ENCODE results near the gene WBP1. TPM values are rescaled to one million over a fixed set of nuclear protein-coding genes. Genes with fewer than 3 reads are reported as not detected.
A peak's percentile ranks its signal among the peaks of the same experiment; 100 is the strongest.

The WBP1 gene
- total and polyA plus RNA-seq, 10 of the 15 experiments (the other 5 are each of a cell fraction or from before 2014, with no cell fraction given), result 4.2 to 76.8 (median 43.8) TPM

GRCh38 chr2:74454654-74455511 lies 3.4 kb upstream of the WBP1 start, which contains the start of gene INO80B (continued):
- TF ChIP-seq CHD2 (IDR thresholded peaks at IDR 0.05; ENCODE audit: borderline replicate concordance, low read depth, low read length) (peak; percentile 86), ATF2 (IDR thresholded peaks at IDR 0.05; ENCODE audit: low read length) (no peak; the same call in 1 of the 2 replicates), MTA3 (IDR thresholded peaks at IDR 0.05; ENCODE audit: borderline replicate concordance, low read length) (no peak), RELA (IDR thresholded peaks at IDR 0.05; ENCODE audit: borderline replicate concordance, partially characterized antibody) (peak; percentile 97), PML (IDR thresholded peaks at IDR 0.05; ENCODE audit: low read length) (peak; percentile 75; the same call in 1 of the 2 replicates), NR2F1 (conservative IDR thresholded peaks at IDR 0.05) (peak; percentile 39; the same call in 1 of the 2 replicates), BRCA1 (IDR thresholded peaks at IDR 0.05; ENCODE audit: low read depth, low read length) (no peak), NR2C1 (IDR thresholded peaks at IDR 0.05) (peak; percentile 98), ZBED1 (IDR thresholded peaks at IDR 0.05; ENCODE audit: borderline replicate concordance) (peak; percentile 40; the same call in 1 of the 2 replicates), NRF1 (conservative IDR thresholded peaks at IDR 0.05; ENCODE audit: low read depth, low read length) (no peak), SMC3 (IDR thresholded peaks at IDR 0.05; ENCODE audit: borderline replicate concordance, low read length) (no peak), CHD1 (IDR thresholded peaks at IDR 0.05; ENCODE audit: low read depth, low read length) (no peak), EED (IDR thresholded peaks at IDR 0.05; ENCODE audit: low read depth) (0 out of 2 replicates have a peak, but pooled peaks have one; percentile 30), CREB1 (IDR thresholded peaks at IDR 0.05; ENCODE audit: low read depth) (peak; percentile 81), KLF5 (IDR thresholded peaks at IDR 0.05; ENCODE audit: partially characterized antibody) (peak; percentile 93), ZNF207 (IDR thresholded peaks at IDR 0.05; ENCODE audit: borderline replicate concordance) (peak; percentile 100), RBBP5 (conservative IDR thresholded peaks at IDR 0.05) (no peak)
- TF ChIP-seq, protein P1, sequence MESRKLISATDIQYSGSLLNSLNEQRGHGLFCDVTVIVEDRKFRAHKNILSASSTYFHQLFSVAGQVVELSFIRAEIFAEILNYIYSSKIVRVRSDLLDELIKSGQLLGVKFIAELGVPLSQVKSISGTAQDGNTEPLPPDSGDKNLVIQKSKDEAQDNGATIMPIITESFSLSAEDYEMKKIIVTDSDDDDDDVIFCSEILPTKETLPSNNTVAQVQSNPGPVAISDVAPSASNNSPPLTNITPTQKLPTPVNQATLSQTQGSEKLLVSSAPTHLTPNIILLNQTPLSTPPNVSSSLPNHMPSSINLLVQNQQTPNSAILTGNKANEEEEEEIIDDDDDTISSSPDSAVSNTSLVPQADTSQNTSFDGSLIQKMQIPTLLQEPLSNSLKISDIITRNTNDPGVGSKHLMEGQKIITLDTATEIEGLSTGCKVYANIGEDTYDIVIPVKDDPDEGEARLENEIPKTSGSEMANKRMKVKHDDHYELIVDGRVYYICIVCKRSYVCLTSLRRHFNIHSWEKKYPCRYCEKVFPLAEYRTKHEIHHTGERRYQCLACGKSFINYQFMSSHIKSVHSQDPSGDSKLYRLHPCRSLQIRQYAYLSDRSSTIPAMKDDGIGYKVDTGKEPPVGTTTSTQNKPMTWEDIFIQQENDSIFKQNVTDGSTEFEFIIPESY (IDR thresholded peaks at IDR 0.05), result 0 out of 2 replicates have a peak, but pooled peaks have one; percentile 10
- TF ChIP-seq, protein P2, sequence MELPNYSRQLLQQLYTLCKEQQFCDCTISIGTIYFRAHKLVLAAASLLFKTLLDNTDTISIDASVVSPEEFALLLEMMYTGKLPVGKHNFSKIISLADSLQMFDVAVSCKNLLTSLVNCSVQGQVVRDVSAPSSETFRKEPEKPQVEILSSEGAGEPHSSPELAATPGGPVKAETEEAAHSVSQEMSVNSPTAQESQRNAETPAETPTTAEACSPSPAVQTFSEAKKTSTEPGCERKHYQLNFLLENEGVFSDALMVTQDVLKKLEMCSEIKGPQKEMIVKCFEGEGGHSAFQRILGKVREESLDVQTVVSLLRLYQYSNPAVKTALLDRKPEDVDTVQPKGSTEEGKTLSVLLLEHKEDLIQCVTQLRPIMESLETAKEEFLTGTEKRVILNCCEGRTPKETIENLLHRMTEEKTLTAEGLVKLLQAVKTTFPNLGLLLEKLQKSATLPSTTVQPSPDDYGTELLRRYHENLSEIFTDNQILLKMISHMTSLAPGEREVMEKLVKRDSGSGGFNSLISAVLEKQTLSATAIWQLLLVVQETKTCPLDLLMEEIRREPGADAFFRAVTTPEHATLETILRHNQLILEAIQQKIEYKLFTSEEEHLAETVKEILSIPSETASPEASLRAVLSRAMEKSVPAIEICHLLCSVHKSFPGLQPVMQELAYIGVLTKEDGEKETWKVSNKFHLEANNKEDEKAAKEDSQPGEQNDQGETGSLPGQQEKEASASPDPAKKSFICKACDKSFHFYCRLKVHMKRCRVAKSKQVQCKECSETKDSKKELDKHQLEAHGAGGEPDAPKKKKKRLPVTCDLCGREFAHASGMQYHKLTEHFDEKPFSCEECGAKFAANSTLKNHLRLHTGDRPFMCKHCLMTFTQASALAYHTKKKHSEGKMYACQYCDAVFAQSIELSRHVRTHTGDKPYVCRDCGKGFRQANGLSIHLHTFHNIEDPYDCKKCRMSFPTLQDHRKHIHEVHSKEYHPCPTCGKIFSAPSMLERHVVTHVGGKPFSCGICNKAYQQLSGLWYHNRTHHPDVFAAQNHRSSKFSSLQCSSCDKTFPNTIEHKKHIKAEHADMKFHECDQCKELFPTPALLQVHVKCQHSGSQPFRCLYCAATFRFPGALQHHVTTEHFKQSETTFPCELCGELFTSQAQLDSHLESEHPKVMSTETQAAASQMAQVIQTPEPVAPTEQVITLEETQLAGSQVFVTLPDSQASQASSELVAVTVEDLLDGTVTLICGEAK (IDR thresholded peaks at IDR 0.05; ENCODE audit: borderline replicate concordance), result peak; percentile 100
- TF ChIP-seq, protein P3, sequence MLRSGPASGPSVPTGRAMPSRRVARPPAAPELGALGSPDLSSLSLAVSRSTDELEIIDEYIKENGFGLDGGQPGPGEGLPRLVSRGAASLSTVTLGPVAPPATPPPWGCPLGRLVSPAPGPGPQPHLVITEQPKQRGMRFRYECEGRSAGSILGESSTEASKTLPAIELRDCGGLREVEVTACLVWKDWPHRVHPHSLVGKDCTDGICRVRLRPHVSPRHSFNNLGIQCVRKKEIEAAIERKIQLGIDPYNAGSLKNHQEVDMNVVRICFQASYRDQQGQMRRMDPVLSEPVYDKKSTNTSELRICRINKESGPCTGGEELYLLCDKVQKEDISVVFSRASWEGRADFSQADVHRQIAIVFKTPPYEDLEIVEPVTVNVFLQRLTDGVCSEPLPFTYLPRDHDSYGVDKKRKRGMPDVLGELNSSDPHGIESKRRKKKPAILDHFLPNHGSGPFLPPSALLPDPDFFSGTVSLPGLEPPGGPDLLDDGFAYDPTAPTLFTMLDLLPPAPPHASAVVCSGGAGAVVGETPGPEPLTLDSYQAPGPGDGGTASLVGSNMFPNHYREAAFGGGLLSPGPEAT (IDR thresholded peaks at IDR 0.05; ENCODE audit: low read depth), result peak; percentile 94
